Parathyroid adenoma (tissue), 2 donors: ENCODE measurements around the gene SEC63.

Experiments
- H2AFZ ChIP-seq: fragments of 300-600 bp; sonication (generic); one replicate; pipeline ENCODE4 v1.7.0; 2017; ENCODE audit warnings: antibody characterized with exemption, mild to moderate bottlenecking
- H3K27ac ChIP-seq: fragments of 300-600 bp; sonication (generic); one replicate; pipeline ENCODE4 v1.7.0; 2017
- H3K27me3 ChIP-seq: fragments of 300-600 bp; sonication (generic); one replicate; pipeline ENCODE4 v1.7.0; 2017; ENCODE audit warnings: low read length; ENCODE audit not compliant: control insufficient read depth, insufficient read depth
- H3K36me3 ChIP-seq: fragments of 300-600 bp; sonication (generic); one replicate; pipeline ENCODE4 v1.7.0; 2017; ENCODE audit warnings: low read length; ENCODE audit not compliant: control insufficient read depth, insufficient read depth
- H3K4me1 ChIP-seq: fragments of 300-600 bp; sonication (generic); one replicate; pipeline ENCODE4 v1.7.0; 2017; ENCODE audit warnings: control low read depth
- H3K4me2 ChIP-seq: fragments of 300-600 bp; sonication (generic); one replicate; pipeline ENCODE4 v1.7.0; 2017; ENCODE audit warnings: low read length
- H3K4me3 ChIP-seq: fragments of 300-600 bp; sonication (generic); one replicate; pipeline ENCODE4 v1.7.0; 2017; ENCODE audit warnings: low read depth, low read length
- H3K79me2 ChIP-seq: fragments of 300-600 bp; sonication (generic); one replicate; pipeline ENCODE4 v1.7.0; 2017; ENCODE audit warnings: control low read depth
- H3K9ac ChIP-seq: fragments of 300-600 bp; sonication (generic); one replicate; pipeline ENCODE4 v1.7.0; 2017; ENCODE audit warnings: mild to moderate bottlenecking
- H3K9me3 ChIP-seq: fragments of 300-600 bp; sonication (generic); one replicate; pipeline ENCODE4 v1.7.0; 2017; ENCODE audit warnings: low read length; ENCODE audit not compliant: control insufficient read depth
- CTCF ChIP-seq: fragments of 300-600 bp; sonication (generic); IDR thresholded peaks from one replicate; pipeline ENCODE4 v1.7.0; 2017; ENCODE audit warnings: antibody characterized with exemption, mild to moderate bottlenecking
- donor health status: primary hyperparathyroidism.

The SEC63 gene

GRCh38 chr6:107822176-107823046, 135.6 kb downstream of the SEC63 start:
- Histone ChIP-seq H3K27ac (no peak overlapping the region), H2AFZ (no peak overlapping the region), H3K9ac (no peak overlapping the region), H3K4me1 (peaks cover 3% of the 10 kb centered on the region), H3K4me2 (no peak overlapping the region), H3K79me2 (no peaks in the 10 kb centered on the region), H3K27me3 (no peaks in the 10 kb centered on the region), H3K36me3 (no peaks in the 10 kb centered on the region), H3K9me3 (no peaks in the 10 kb centered on the region), H3K4me3 (no peak overlapping the region)
- no peak for TF ChIP-seq CTCF

GRCh38 chr6:107821591-107821990, 136.4 kb downstream of the SEC63 start:
- TF ChIP-seq CTCF = no peak
- Histone ChIP-seq H3K36me3 (no peaks in the 10 kb centered on the region), H3K9ac (no peak overlapping the region), H3K4me2 (no peak overlapping the region), H3K27ac (no peak overlapping the region), H3K4me3 (no peak overlapping the region), H3K4me1 (peaks cover 3% of the 10 kb centered on the region), H2AFZ (no peak overlapping the region), H3K9me3 (no peaks in the 10 kb centered on the region), H3K27me3 (no peaks in the 10 kb centered on the region), H3K79me2 (no peaks in the 10 kb centered on the region)

GRCh38 chr6:107820338-107821261, 137.4 kb downstream of the SEC63 start:
- no peak for TF ChIP-seq CTCF
- Histone ChIP-seq H3K4me2 (peak overlapping the region; percentile 36), H3K27ac (no peak overlapping the region), H2AFZ (peak overlapping the region; percentile 82), H3K36me3 (no peaks in the 10 kb centered on the region), H3K4me1 (peaks cover 3% of the 10 kb centered on the region), H3K79me2 (no peaks in the 10 kb centered on the region), H3K27me3 (no peaks in the 10 kb centered on the region), H3K4me3 (peak overlapping the region; percentile 22), H3K9me3 (no peaks in the 10 kb centered on the region), H3K9ac (no peak overlapping the region)

- no peak for TF ChIP-seq CTCF
- Histone ChIP-seq H3K4me1 (peaks cover 3% of the 10 kb centered on the region), H2AFZ (peak overlapping the region; percentile 82), H3K4me3 (peak overlapping the region; percentile 22), H3K36me3 (no peaks in the 10 kb centered on the region), H3K4me2 (peak overlapping the region; percentile 36), H3K27me3 (no peaks in the 10 kb centered on the region), H3K27ac (no peak overlapping the region), H3K9me3 (no peaks in the 10 kb centered on the region), H3K9ac (no peak overlapping the region), H3K79me2 (no peaks in the 10 kb centered on the region)
Measured at GRCh38 chr6:107819964-107820337, 138.1 kb downstream of the SEC63 start.
